ENCODE data around the gene IFNA5.

DNA sequence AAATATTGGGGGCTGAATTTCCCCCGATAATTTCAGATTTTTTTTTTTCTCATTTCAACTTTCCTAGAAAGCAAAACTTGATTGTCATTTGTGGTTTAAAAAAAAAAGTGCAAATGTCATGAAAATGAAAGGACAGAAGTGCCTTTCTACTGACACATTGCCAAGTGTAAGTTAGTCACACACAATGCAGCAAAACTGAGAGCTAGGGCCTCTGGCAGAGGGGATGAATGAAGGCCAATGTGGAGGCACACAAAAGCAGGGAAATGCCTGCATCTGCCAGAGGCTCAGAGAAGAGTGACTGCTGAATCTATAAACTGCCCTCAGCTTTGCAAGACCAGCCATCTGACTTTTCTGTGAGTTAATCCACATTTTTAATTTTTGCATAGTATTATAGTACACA is 6.8 kb upstream of the IFNA5 start:
- no peak for TF ChIP-seq POLR2A (IDR thresholded peaks at IDR 0.05)
- TF ChIP-seq, protein P1, sequence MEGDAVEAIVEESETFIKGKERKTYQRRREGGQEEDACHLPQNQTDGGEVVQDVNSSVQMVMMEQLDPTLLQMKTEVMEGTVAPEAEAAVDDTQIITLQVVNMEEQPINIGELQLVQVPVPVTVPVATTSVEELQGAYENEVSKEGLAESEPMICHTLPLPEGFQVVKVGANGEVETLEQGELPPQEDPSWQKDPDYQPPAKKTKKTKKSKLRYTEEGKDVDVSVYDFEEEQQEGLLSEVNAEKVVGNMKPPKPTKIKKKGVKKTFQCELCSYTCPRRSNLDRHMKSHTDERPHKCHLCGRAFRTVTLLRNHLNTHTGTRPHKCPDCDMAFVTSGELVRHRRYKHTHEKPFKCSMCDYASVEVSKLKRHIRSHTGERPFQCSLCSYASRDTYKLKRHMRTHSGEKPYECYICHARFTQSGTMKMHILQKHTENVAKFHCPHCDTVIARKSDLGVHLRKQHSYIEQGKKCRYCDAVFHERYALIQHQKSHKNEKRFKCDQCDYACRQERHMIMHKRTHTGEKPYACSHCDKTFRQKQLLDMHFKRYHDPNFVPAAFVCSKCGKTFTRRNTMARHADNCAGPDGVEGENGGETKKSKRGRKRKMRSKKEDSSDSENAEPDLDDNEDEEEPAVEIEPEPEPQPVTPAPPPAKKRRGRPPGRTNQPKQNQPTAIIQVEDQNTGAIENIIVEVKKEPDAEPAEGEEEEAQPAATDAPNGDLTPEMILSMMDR (IDR thresholded peaks at IDR 0.05) = no peak
